K562 (cell line): ENCODE results near the gene GCDH. TPM values are rescaled to one million over a fixed set of nuclear protein-coding genes. Genes with fewer than 3 reads are reported as not detected.

Experiments
- CREB3L1 ChIP-seq: fragments of 450-650 bp; IDR thresholded peaks from 2 replicates; pipeline ENCODE4 v1.6.1; 2014; ENCODE audit warnings: low read depth, mild to moderate bottlenecking, moderate library complexity, borderline replicate concordance
- DIDO1 ChIP-seq: fragments of 450-650 bp; IDR thresholded peaks from 2 replicates; pipeline ENCODE4 v1.6.1; 2016; ENCODE audit warnings: low read depth, missing biosample characterization, missing genetic modification characterization
- ELF1 ChIP-seq: fragments of 200-800 bp; sonication (Bioruptor generic); IDR thresholded peaks from 2 replicates; pipeline ENCODE4 v1.6.1; 2016; ENCODE audit warnings: missing genetic modification characterization, missing compliant biosample characterization
- FIP1L1 ChIP-seq: fragments of 200-400 bp; formaldehyde crosslinking; IDR thresholded peaks from 2 replicates; pipeline ENCODE4 v1.6.1; 2018; ENCODE audit warnings: mild to moderate bottlenecking, low read depth, low read length; ENCODE audit not compliant: poor library complexity, severe bottlenecking
- FOXK1 ChIP-seq: sonication (generic); formaldehyde crosslinking; IDR thresholded peaks from 2 replicates; pipeline ENCODE4 v1.8.0; 2022; ENCODE audit warnings: missing genetic modification reagents, mild to moderate bottlenecking, borderline replicate concordance
- HDAC2 ChIP-seq: fragments of 450-650 bp; IDR thresholded peaks from 2 replicates; pipeline ENCODE4 v1.6.1; 2016; ENCODE audit warnings: mild to moderate bottlenecking
- LCOR ChIP-seq: sonication (generic); formaldehyde crosslinking; IDR thresholded peaks from 2 replicates; pipeline ENCODE4 v1.8.0; 2022; ENCODE audit warnings: mild to moderate bottlenecking, missing genetic modification reagents
- MAFF ChIP-seq: IDR thresholded peaks from 2 replicates; pipeline ENCODE4 v1.6.1; 2012; ENCODE audit warnings: low read length, improper control_type of control experiment
- MAX ChIP-seq: sonication (generic); formaldehyde crosslinking; IDR thresholded peaks from 2 replicates; pipeline ENCODE4 v1.9.0; 2022; ENCODE audit warnings: mild to moderate bottlenecking, missing genetic modification reagents
- MEIS2 ChIP-seq: fragments of 450-650 bp; IDR thresholded peaks from 2 replicates; pipeline ENCODE4 v1.6.1; 2014; ENCODE audit warnings: mild to moderate bottlenecking; ENCODE audit not compliant: partially characterized antibody
- MLX ChIP-seq, 2 experiments: fragments of 450-650 bp in 1 of 2; sonication (generic) in 1 of 2; formaldehyde crosslinking; conservative IDR thresholded peaks; 2 replicates each; pipeline versions ENCODE4 v1.4.0 to v1.8.1; 2020 to 2022; ENCODE audit warnings: mild to moderate bottlenecking in 1 of 2, missing genetic modification reagents in 1 of 2
- NFRKB ChIP-seq: fragments of 450-650 bp; IDR thresholded peaks from 2 replicates; pipeline ENCODE4 v1.6.1; 2016; ENCODE audit warnings: low read depth
- PHF21A ChIP-seq: fragments of 450-650 bp; IDR thresholded peaks from 2 replicates; pipeline ENCODE4 v1.6.1; 2017; ENCODE audit warnings: low read depth, borderline replicate concordance
- PURB ChIP-seq: sonication (generic); formaldehyde crosslinking; IDR thresholded peaks from 2 replicates; pipeline ENCODE4 v1.9.0; 2021; ENCODE audit warnings: low read depth, mild to moderate bottlenecking, missing genetic modification reagents
- SIN3B ChIP-seq: fragments of 450-650 bp; IDR thresholded peaks from 2 replicates; pipeline ENCODE4 v1.6.1; 2017; ENCODE audit warnings: low read depth, mild to moderate bottlenecking, moderate library complexity
- TFAP4 ChIP-seq: sonication (generic); formaldehyde crosslinking; IDR thresholded peaks from 2 replicates; pipeline ENCODE4 v1.8.0; 2022; ENCODE audit warnings: missing genetic modification reagents, mild to moderate bottlenecking, moderate library complexity, borderline replicate concordance
- ZBTB33 ChIP-seq: sonication (generic); formaldehyde crosslinking; IDR thresholded peaks from 2 replicates; pipeline ENCODE4 v1.8.1; 2023; ENCODE audit warnings: mild to moderate bottlenecking, missing genetic modification reagents
- ZNF146 ChIP-seq: IDR thresholded peaks from one replicate; pipeline ENCODE4 v1.6.1; 2018; ENCODE audit warnings: missing compliant biosample characterization; ENCODE audit not compliant: unreplicated experiment
- ZNF280B ChIP-seq: fragments of 250-450 bp; sonication (Bioruptor Pico); IDR thresholded peaks from 2 replicates; pipeline ENCODE4 v1.5.1; 2021; ENCODE audit warnings: mild to moderate bottlenecking
- ZNF551 ChIP-seq: fragments of 250-450 bp; sonication (Bioruptor Pico); IDR thresholded peaks from 2 replicates; pipeline ENCODE4 v1.5.0; 2021; ENCODE audit warnings: mild to moderate bottlenecking, moderate library complexity
- ZNF830 ChIP-seq: fragments of 250-450 bp; sonication (Bioruptor Pico); IDR thresholded peaks from 2 replicates; pipeline ENCODE4 v1.5.0; 2021; ENCODE audit warnings: mild to moderate bottlenecking
- polyA plus RNA-seq, 8 experiments: library from polyadenylated mRNA; depleted of rRNA in 4 of 8; stranded (reverse) in 5 of 8; unstranded in 3 of 8; fragments of >200 nt; fragmentation: Nextera tagmentation in 2 of 8; fragmentation: Illumina TruSeq in 1 of 8; extraction: Ambion mirVana in 2 of 8; extraction: Trizol in 1 of 8; gene quantifications; 2 replicates each; pipeline versions ENCODE4 v1.2.1 to v1.2.3, GENCODE V29; 2011 to 2014; ENCODE audit warnings: inconsistent platforms in 1 of 8, missing spikeins in 1 of 8
- total RNA-seq, 7 experiments: library from RNA; depleted of rRNA in 6 of 7; stranded (reverse); fragments of >200 nt in 6 of 7; fragmentation: Illumina TruSeq in 2 of 7; extraction: Trizol in 2 of 7; gene quantifications; 2 replicates each; pipeline versions ENCODE4 v1.2.1 to v1.2.3, GENCODE V29; 2011 to 2021; ENCODE audit warnings: low replicate concordance in 1 of 7

Gene GCDH
- total and polyA plus RNA-seq, 9 of the 15 experiments (the other 6 are each of a cell fraction or from before 2014, with no cell fraction given), result 2.9 to 50.8 (median 19.1) TPM

- TF ChIP-seq DIDO1 (tag) (no peak), SIN3B (no peak), MAX (CRISPR knock-in tag) (no peak), PHF21A (0 out of 2 replicates have a peak, but pooled peaks have one; percentile 6), NFRKB (no peak), ZNF146 (CRISPR knock-in tag) (no peak), MLX (CRISPR knock-in tag; conservative IDR thresholded peaks at IDR 0.05) (no peak), ZNF551 (CRISPR knock-in tag) (no peak), MAFF (no peak), PURB (no peak), ELF1 (tag) (no peak; the same call in 1 of the 2 replicates), ZBTB33 (no peak), LCOR (no peak), CREB3L1 (no peak), TFAP4 (CRISPR knock-in tag) (no peak), MEIS2 (no peak), ZNF830 (CRISPR knock-in tag) (peak; percentile 50; the same call in 1 of the 2 replicates), HDAC2 (no peak), FIP1L1 (peak; percentile 55), FOXK1 (0 out of 2 replicates have a peak, but pooled peaks have one; percentile 75), ZNF280B (CRISPR knock-in tag) (no peak)
These were observed 48.0 kb downstream of the GCDH start (continued) for GRCh38 chr19:12938779-12939601.
